Testis (tissue), 2 donors: ENCODE data around the gene ZNF142.

Source experiments
- CTCF ChIP-seq, 3 experiments: fragments of 450-650 bp in 2 of 3; fragments of 200-600 bp in 1 of 3; sonication (generic) in 1 of 3; IDR thresholded peaks; one replicate each; pipeline ENCODE4 v1.5.1; 2016 to 2019; ENCODE audit warnings: antibody characterized with exemption in 3 of 3, mild to moderate bottlenecking in 2 of 3, moderate library complexity in 1 of 3
- POLR2A ChIP-seq: fragments of 450-650 bp; IDR thresholded peaks from one replicate; pipeline ENCODE4 v1.6.1; 2017; ENCODE audit warnings: antibody characterized with exemption, mild to moderate bottlenecking, moderate library complexity

DNA sequence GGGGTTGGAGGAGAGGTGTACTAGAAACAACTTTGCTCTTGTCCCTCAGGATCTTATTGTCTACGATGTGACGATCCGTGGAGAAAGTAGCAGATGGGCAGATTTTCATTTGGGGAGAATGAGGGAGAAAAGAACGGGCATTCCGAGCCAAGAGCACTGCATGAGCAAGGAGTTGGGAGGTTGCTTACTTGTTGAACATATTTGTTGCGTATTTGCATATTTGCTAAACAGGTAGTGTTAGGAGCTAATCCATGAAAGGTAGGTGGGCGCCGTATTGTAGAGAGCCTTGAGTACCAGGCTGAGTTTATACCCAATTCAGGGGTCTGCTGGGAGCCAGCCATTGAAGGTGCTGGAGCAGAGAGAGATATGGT is 550 bp upstream of the ZNF142 start:
- TF ChIP-seq POLR2A, result no peak
- TF ChIP-seq CTCF (IDR thresholded peaks at IDR 0.05), result no peak
